ENCODE measurements around the gene SOCS7.

The SOCS7 gene

GRCh38 chr17:38369124-38369886 is 17.7 kb downstream of the SOCS7 start:
- peaks cover 4% of the 10 kb centered on the region for H3K4me1 Mint-ChIP-seq (ENCODE audit: low read depth)
- H3K36me3 Mint-ChIP-seq (ENCODE audit: low read depth), result peaks cover 21% of the 10 kb centered on the region
- H3K4me3 Mint-ChIP-seq, result no peak overlapping the region
- no peaks in the 10 kb centered on the region for H3K27me3 Mint-ChIP-seq (ENCODE audit: low read depth)
- no peaks in the 10 kb centered on the region for H3K9me3 Mint-ChIP-seq
- H3K27ac Mint-ChIP-seq, result no peak overlapping the region

- peaks cover 6% of the 10 kb centered on the region for H3K36me3 Mint-ChIP-seq (ENCODE audit: low read depth)
- H3K4me1 Mint-ChIP-seq (ENCODE audit: low read depth), result no peaks in the 10 kb centered on the region
- no peak overlapping the region for H3K27ac Mint-ChIP-seq
- no peaks in the 10 kb centered on the region for H3K27me3 Mint-ChIP-seq (ENCODE audit: low read depth)
- H3K9me3 Mint-ChIP-seq, result no peaks in the 10 kb centered on the region
- no peak overlapping the region for H3K4me3 Mint-ChIP-seq
These were observed 27.8 kb downstream of the SOCS7 start for GRCh38 chr17:38379448-38379847.

GRCh38 chr17:38395090-38395489 is 43.4 kb downstream of the SOCS7 start:
- no peaks in the 10 kb centered on the region for H3K4me1 Mint-ChIP-seq (ENCODE audit: low read depth)
- no peaks in the 10 kb centered on the region for H3K27me3 Mint-ChIP-seq (ENCODE audit: low read depth)
- no peak overlapping the region for H3K4me3 Mint-ChIP-seq
- H3K27ac Mint-ChIP-seq, result no peak overlapping the region
- peaks cover 21% of the 10 kb centered on the region for H3K36me3 Mint-ChIP-seq (ENCODE audit: low read depth)
- H3K9me3 Mint-ChIP-seq, result no peaks in the 10 kb centered on the region

DNA sequence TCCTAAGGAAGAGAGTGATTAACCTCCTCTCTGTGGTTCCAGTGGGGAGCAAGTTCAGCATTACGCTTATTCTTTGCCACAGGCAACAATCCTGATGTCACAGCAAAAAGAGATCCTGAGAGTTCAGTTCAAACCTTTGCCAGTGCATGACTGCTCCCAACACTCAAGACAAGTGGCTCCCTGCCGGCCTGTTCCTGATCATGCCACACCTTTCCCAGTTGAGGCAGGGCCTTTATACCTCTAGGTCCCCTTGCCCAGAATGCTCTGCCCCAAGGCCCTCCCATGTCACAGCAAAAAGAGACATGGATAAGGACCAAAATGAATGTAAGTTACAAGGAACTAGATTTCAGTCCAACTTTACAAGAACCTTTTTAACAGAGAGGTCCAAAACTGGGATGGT is 45.6 kb downstream of the SOCS7 start:
- Mint-ChIP-seq H3K4me3 (no peak overlapping the region), H3K9me3 (no peaks in the 10 kb centered on the region), H3K36me3 (ENCODE audit: low read depth) (peaks cover 21% of the 10 kb centered on the region), H3K4me1 (ENCODE audit: low read depth) (no peaks in the 10 kb centered on the region), H3K27ac (no peak overlapping the region), H3K27me3 (ENCODE audit: low read depth) (no peaks in the 10 kb centered on the region)

- Mint-ChIP-seq H3K27me3 (ENCODE audit: low read depth) (no peaks in the 10 kb centered on the region), H3K4me1 (ENCODE audit: low read depth) (no peaks in the 10 kb centered on the region), H3K27ac (no peak overlapping the region), H3K36me3 (ENCODE audit: low read depth) (peaks cover 19% of the 10 kb centered on the region), H3K9me3 (no peaks in the 10 kb centered on the region), H3K4me3 (no peak overlapping the region)
These were observed 48.6 kb downstream of the SOCS7 start for GRCh38 chr17:38400286-38400685.

GRCh38 chr17:38401459-38401858 is 49.8 kb downstream of the SOCS7 start:
- no peaks in the 10 kb centered on the region for H3K9me3 Mint-ChIP-seq
- H3K4me3 Mint-ChIP-seq, result no peak overlapping the region
- H3K27ac Mint-ChIP-seq, result no peak overlapping the region
- H3K4me1 Mint-ChIP-seq (ENCODE audit: low read depth), result no peaks in the 10 kb centered on the region
- H3K36me3 Mint-ChIP-seq (ENCODE audit: low read depth), result peaks cover 11% of the 10 kb centered on the region
- H3K27me3 Mint-ChIP-seq (ENCODE audit: low read depth), result no peaks in the 10 kb centered on the region

DNA sequence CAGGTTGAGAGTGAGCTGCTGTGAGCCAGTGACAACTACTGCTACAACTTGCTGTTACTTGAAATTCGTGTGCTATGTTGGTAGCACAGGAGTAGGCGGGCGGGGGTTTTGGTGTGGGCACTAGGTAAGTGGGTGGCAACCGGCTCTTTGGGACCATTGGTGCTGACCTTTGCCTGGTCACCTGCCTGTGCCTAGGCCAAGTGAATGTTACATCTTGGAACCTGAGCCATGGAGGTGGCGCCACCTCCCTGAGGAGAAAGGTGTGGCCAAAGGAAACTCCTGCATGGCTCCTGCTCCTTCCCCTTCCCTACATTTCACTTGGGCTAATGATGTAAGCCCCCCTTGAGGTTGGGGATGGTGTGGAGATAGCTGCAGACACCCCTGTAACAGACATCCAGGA is 51.3 kb downstream of the SOCS7 start:
- peaks cover 3% of the 10 kb centered on the region for H3K36me3 Mint-ChIP-seq (ENCODE audit: low read depth)

DNA sequence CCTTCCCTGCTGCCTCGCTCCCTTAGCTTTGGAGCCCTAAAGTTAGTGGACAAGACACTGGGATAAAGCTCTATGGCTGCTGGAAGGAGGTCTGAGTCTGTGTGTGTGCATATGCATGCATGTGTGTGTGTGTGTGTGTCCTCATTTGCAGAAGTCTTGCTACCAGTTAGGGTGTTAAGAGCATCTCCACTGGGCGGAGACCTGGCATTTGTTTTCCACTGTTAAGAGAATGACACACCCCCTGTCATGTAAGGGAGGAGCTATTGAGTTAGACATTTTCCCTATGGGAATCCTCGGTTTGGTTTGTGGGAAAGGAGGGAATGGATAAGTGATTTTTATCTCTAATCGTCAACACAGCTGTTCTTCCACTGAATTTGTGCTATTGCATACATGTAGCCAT is 51.8 kb downstream of the SOCS7 start:
- H3K27ac Mint-ChIP-seq, result no peak overlapping the region
- H3K9me3 Mint-ChIP-seq, result no peaks in the 10 kb centered on the region
- H3K27me3 Mint-ChIP-seq (ENCODE audit: low read depth), result no peaks in the 10 kb centered on the region
- peaks cover 3% of the 10 kb centered on the region for H3K36me3 Mint-ChIP-seq (ENCODE audit: low read depth)
- H3K4me1 Mint-ChIP-seq (ENCODE audit: low read depth), result no peaks in the 10 kb centered on the region
- no peak overlapping the region for H3K4me3 Mint-ChIP-seq

More for the DNA sequence above, 51.3 kb downstream of the SOCS7 start:
- no peaks in the 10 kb centered on the region for H3K4me1 Mint-ChIP-seq (ENCODE audit: low read depth)
- no peaks in the 10 kb centered on the region for H3K27me3 Mint-ChIP-seq (ENCODE audit: low read depth)
- H3K27ac Mint-ChIP-seq, result no peak overlapping the region
- H3K4me3 Mint-ChIP-seq, result no peak overlapping the region
- H3K9me3 Mint-ChIP-seq, result no peaks in the 10 kb centered on the region

- no peaks in the 10 kb centered on the region for H3K9me3 Mint-ChIP-seq
- peaks cover 1% of the 10 kb centered on the region for H3K36me3 Mint-ChIP-seq (ENCODE audit: low read depth)
- H3K27me3 Mint-ChIP-seq (ENCODE audit: low read depth), result no peaks in the 10 kb centered on the region
- H3K4me3 Mint-ChIP-seq, result no peak overlapping the region
- no peaks in the 10 kb centered on the region for H3K4me1 Mint-ChIP-seq (ENCODE audit: low read depth)
- H3K27ac Mint-ChIP-seq, result no peak overlapping the region
These were observed 52.7 kb downstream of the SOCS7 start for GRCh38 chr17:38404174-38404943.

GRCh38 chr17:38405654-38406053 is 54.0 kb downstream of the SOCS7 start:
- no peak overlapping the region for H3K4me3 Mint-ChIP-seq
- H3K4me1 Mint-ChIP-seq (ENCODE audit: low read depth), result no peaks in the 10 kb centered on the region
- H3K27me3 Mint-ChIP-seq (ENCODE audit: low read depth), result no peaks in the 10 kb centered on the region
- no peaks in the 10 kb centered on the region for H3K9me3 Mint-ChIP-seq
- H3K27ac Mint-ChIP-seq, result no peak overlapping the region
- no peaks in the 10 kb centered on the region for H3K36me3 Mint-ChIP-seq (ENCODE audit: low read depth)

GRCh38 chr17:38410201-38410600 is 58.6 kb downstream of the SOCS7 start:
- Mint-ChIP-seq H3K27me3 (ENCODE audit: low read depth) (no peaks in the 10 kb centered on the region), H3K27ac (no peak overlapping the region), H3K36me3 (ENCODE audit: low read depth) (no peaks in the 10 kb centered on the region), H3K9me3 (no peaks in the 10 kb centered on the region), H3K4me3 (no peak overlapping the region), H3K4me1 (ENCODE audit: low read depth) (peaks cover 2% of the 10 kb centered on the region)

DNA sequence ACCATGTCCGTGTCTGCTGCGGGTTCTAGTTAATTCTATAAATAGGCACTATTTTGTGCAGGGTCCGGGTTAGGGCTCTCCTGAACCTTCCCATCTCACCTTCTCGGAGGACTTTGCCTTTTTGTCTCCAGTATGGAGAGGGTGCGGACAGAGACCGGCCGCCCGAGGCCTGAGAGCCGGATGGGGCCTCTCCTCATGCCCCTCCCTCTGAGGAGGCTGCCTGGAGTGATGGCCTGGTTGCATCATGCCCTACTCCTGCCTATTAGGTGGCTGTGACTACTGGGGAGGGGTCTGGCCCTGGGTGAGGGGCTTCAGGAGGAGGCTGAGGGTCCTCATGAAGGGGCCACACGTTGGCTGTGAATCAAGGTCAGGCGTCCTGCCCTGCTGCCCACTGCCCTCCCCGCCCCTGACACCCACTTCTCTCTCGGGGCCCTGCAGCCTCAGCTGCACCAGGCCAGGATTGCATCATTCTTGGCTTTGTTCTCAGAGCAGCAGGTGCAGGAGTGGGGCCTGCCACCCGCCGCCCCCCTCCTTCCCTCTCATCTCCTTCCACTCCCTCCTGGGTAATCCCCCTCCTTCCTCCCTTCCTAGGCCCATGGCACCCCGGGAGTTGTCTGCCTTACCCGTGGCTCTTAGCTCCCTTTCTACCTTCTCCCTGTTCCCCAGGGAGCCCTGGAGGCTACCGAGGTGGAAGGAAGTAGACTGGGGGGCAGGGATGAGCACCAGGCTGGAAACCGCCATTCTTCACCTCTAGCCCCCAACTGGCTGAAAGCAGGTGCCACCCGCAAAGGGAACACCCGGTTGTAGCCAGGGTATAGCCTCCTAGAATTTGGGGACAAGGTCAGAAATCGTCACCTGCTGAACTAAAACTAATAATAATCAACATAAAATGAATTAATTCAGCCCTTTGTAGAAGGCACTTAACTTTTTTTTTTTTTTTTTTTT is 63.9 kb downstream of the SOCS7 start:
- peak overlapping the region; percentile 31 for H3K4me3 Mint-ChIP-seq
- peaks cover 33% of the 10 kb centered on the region for H3K27me3 Mint-ChIP-seq (ENCODE audit: low read depth)
- H3K9me3 Mint-ChIP-seq, result no peaks in the 10 kb centered on the region
- no peaks in the 10 kb centered on the region for H3K36me3 Mint-ChIP-seq (ENCODE audit: low read depth)
- H3K27ac Mint-ChIP-seq, result peak overlapping the region; percentile 26
- peaks cover 4% of the 10 kb centered on the region for H3K4me1 Mint-ChIP-seq (ENCODE audit: low read depth)

- Mint-ChIP-seq H3K27ac (no peak overlapping the region), H3K27me3 (ENCODE audit: low read depth) (peaks cover 44% of the 10 kb centered on the region), H3K4me3 (no peak overlapping the region), H3K4me1 (ENCODE audit: low read depth) (peaks cover 4% of the 10 kb centered on the region), H3K9me3 (no peaks in the 10 kb centered on the region), H3K36me3 (ENCODE audit: low read depth) (no peaks in the 10 kb centered on the region)
These were observed 65.2 kb downstream of the SOCS7 start for GRCh38 chr17:38416840-38417209.

DNA sequence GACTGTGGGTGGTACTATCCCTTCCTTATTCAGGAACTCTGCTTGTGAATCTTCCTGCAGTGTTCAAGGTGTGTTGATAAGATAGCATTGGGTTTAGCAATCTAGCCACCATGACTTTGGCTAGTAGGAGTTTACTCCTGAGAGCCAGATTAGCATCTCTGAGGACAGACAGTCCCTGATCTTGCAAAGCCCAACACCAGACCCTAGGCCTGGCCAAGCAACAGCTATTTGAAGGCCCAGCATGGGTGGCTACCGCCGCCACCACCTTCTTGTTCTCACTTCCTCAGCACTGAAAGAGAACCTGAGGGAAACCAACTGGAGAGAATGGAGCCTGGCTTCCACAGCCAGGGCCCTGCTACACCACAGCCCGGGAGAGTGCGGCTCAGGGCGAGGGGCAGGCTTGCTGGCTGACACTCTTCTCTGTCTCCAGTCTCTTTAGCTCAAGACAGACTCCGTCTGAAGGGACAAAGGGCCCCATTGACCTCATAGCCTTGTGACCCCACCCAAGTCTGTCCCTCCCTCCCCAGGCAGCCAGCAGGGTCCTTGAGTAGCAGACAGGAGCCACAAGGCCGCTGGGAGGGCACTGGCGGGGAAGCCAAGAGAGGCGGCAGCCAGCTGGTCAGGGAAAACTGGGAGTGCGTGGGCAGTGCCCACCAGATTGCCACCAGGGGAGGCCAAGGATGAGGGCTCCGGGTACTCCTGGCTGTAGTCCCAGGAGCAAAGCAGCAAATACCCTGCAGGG is 65.7 kb downstream of the SOCS7 start:
- H3K27ac Mint-ChIP-seq, result no peak overlapping the region
- H3K27me3 Mint-ChIP-seq (ENCODE audit: low read depth), result peaks cover 50% of the 10 kb centered on the region
- H3K4me3 Mint-ChIP-seq, result no peak overlapping the region

More for the DNA sequence above, 65.7 kb downstream of the SOCS7 start:
- Mint-ChIP-seq H3K36me3 (ENCODE audit: low read depth) (no peaks in the 10 kb centered on the region), H3K9me3 (no peaks in the 10 kb centered on the region), H3K4me1 (ENCODE audit: low read depth) (peaks cover 4% of the 10 kb centered on the region)
